Left lung (tissue), 14 donors: ENCODE results near the gene IPO9. TPM values are rescaled to one million over a fixed set of nuclear protein-coding genes. Genes with fewer than 3 reads are reported as not detected.

Source experiments
- ATAC-seq: fragments of 200-7000 bp; cut with Tn5 transposase; one replicate; pipeline ENCODE4 v1.9.1; 2020; ENCODE audit warnings: moderate library complexity
- DNase-seq, 4 donors: peaks; one replicate each; pipeline ENCODE4 v3.0.0-alpha.2; 2013 to 2020
- H3K27ac ChIP-seq, 2 donors: fragments of 200-600 bp; sonication (generic) in 1 of 2; one replicate each; pipeline versions ENCODE4 v1.5.0 to v1.8.0; 2020 to 2021
- H3K27me3 ChIP-seq, 2 donors: fragments of 200-600 bp; sonication (generic) in 1 of 2; one replicate each; pipeline versions ENCODE4 v1.5.0 to v1.8.0; 2020 to 2021
- H3K36me3 ChIP-seq, 2 donors: fragments of 200-600 bp; sonication (generic) in 1 of 2; one replicate each; pipeline versions ENCODE4 v1.5.0 to v1.8.0; 2020 to 2021
- H3K4me1 ChIP-seq, 2 donors: fragments of 200-600 bp; one replicate each; pipeline ENCODE4 v1.8.0; 2021
- H3K4me3 ChIP-seq, 2 donors: fragments of 200-600 bp; sonication (generic) in 1 of 2; one replicate each; pipeline versions ENCODE4 v1.5.0 to v1.8.0; 2020 to 2021; ENCODE audit warnings: mild to moderate bottlenecking in 1 of 2
- H3K9me3 ChIP-seq, 2 donors: fragments of 200-600 bp; sonication (generic) in 1 of 2; one replicate each; pipeline versions ENCODE4 v1.5.0 to v1.8.0; 2020 to 2021
- intact Hi-C, 2 donors: fragments of 100-400 bp; cut with DNase I; formaldehyde crosslinking; loops; one replicate each; pipeline versions ENCODE4 v1.11.2 to v1.14.2; 2022
- long read RNA-seq, 12 donors: library from polyadenylated mRNA in 2 of 12; unstranded in 2 of 12; transcript quantifications; one replicate each; pipeline ENCODE4 v2.0.0 and lab custom pipeline, GENCODE V29; 2019 to 2026
- polyA plus RNA-seq, 6 donors: library from polyadenylated mRNA; unstranded; fragments of 120-200 nt; gene quantifications; one replicate each; pipeline ENCODE4 v1.2.1, GENCODE V29; 2013; ENCODE audit not compliant: insufficient read length in 6 of 6
- total RNA-seq, 2 donors: library from RNA; stranded (reverse); fragmentation: NEBNext Ultra II Directional; extraction: Animal tissue kit (Norgen Biotek cat#: 25700); gene quantifications; one replicate each; pipeline ENCODE4 v1.2.1, GENCODE V29; 2021
- TF ChIP-seq, protein P1 (sequence below), 2 donors: fragments of 200-600 bp; sonication (generic) in 1 of 2; IDR thresholded peaks; one replicate each; pipeline versions ENCODE4 v1.5.0 to v1.8.0; 2021; ENCODE audit warnings: antibody characterized with exemption in 2 of 2
- donor health status: DM: no; HTN: yes; CAD: no.
- donor health status: DM: no; HTN: no; CAD: no.

Gene IPO9
- total RNA-seq, result 10 to 100 TPM; 49.3 to 59.2 TPM
- 10 to 100 TPM; 73.1 to 94.0 (median 87.9) TPM for polyA plus RNA-seq
- long read RNA-seq, donor 1, full-length matches to known transcripts, result 3 of 13 reads
- long read RNA-seq, donor 1, partial matches to known transcripts, result 10 of 13 reads
- long read RNA-seq, donor 1, other reads (novel, unspliced or antisense), result 0 of 13 reads
- long read RNA-seq, donor 2, full-length matches to known transcripts, result 3 of 18 reads
- long read RNA-seq, donor 2, partial matches to known transcripts, result 15 of 18 reads
- long read RNA-seq, donor 2, other reads (novel, unspliced or antisense), result 0 of 18 reads
- long read RNA-seq, donor 3, full-length matches to known transcripts, result 6 of 11 reads
- long read RNA-seq, donor 3, partial matches to known transcripts, result 5 of 11 reads
- long read RNA-seq, donor 3, other reads (novel, unspliced or antisense), result 0 of 11 reads
- long read RNA-seq, donor 4, partial matches to known transcripts, result 2 of 4 reads
- long read RNA-seq, donor 4, other reads (novel, unspliced or antisense), result 2 of 4 reads
- long read RNA-seq, donor 5, full-length matches to known transcripts, result 1 of 8 reads
- long read RNA-seq, donor 5, partial matches to known transcripts, result 7 of 8 reads
- long read RNA-seq, donor 5, other reads (novel, unspliced or antisense), result 0 of 8 reads
- long read RNA-seq, donor 6, full-length matches to known transcripts, result 5 of 5 reads
- long read RNA-seq, donor 6, partial matches to known transcripts, result 0 of 5 reads
- long read RNA-seq, donor 6, other reads (novel, unspliced or antisense), result 0 of 5 reads
- long read RNA-seq, donor 7, full-length matches to known transcripts, result 7 of 7 reads
- long read RNA-seq, donor 7, partial matches to known transcripts, result 0 of 7 reads
- long read RNA-seq, donor 7, other reads (novel, unspliced or antisense), result 0 of 7 reads
- long read RNA-seq, donor 8, full-length matches to known transcripts, result 5 of 13 reads
- long read RNA-seq, donor 8, partial matches to known transcripts, result 8 of 13 reads
- long read RNA-seq, donor 8, other reads (novel, unspliced or antisense), result 0 of 13 reads
- long read RNA-seq, donor 9, result 0 reads
- long read RNA-seq, donor 10, full-length matches to known transcripts, result 1 of 4 reads
- long read RNA-seq, donor 10, partial matches to known transcripts, result 2 of 4 reads
- long read RNA-seq, donor 10, other reads (novel, unspliced or antisense), result 1 of 4 reads
- long read RNA-seq, donor 11, full-length matches to known transcripts, result 4 of 27 reads
- long read RNA-seq, donor 11, partial matches to known transcripts, result 23 of 27 reads
- long read RNA-seq, donor 11, other reads (novel, unspliced or antisense), result 0 of 27 reads
- long read RNA-seq, donor 12, partial matches to known transcripts, result 6 of 6 reads
- long read RNA-seq, donor 12, other reads (novel, unspliced or antisense), result 0 of 6 reads

DNA sequence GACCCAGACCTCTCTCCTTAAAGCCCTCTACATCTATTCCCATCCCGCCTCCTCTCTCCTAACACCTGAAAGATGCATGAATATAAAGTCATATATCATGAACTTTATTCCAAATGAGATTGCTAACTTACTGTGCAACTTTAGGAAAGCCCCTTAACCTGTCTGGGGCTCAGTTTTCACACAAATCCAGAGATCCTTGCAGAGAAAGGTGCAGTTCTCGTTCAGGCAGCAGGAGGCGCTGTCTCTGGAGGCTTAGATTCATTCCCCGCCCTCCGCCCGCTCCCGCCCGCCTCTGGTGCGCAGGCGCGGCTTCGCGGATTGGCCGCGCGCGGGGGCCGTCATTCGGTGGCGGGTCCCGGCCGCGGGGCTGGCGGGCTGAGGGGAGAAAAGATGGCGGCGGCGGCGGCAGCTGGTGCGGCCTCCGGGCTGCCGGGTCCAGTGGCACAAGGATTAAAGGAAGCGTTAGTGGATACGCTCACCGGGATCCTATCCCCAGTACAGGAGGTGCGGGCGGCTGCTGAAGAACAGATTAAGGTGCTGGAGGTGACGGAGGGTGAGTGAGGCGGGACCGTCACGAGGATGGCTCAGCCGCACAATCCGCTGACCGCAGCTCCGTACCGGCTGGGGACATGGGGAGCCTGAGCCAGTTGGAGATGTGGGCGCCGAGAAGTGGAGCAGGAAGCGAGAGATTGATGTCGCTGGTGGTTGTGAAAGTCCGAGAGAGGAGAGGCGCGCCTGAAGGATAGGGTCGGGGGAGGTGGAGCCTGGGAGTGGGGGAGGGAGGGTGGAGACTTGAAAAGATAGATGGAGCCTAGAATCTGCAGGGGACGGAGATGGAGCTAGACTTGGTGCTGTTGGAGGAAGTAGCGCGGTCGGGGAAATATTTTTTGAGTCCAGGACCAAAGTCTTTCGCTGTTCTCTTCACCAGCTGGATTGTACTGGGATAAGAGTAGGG is at the start of gene IPO9:
IPO9 (plus strand) TSS at position 338 of the 955 bp plus-strand sequence; CDS start at position 391, 53 bp downstream.
- peak; percentile 98 for ATAC-seq
- Histone ChIP-seq H3K27me3 (no peaks in the 10 kb centered on the region), H3K4me3 (peak within 1 kb of the TSS; percentile 65 to 91), H3K9me3 (no peaks in the 10 kb centered on the region), H3K36me3 (no peaks in the 10 kb centered on the region), H3K27ac (peak within 1 kb of the TSS; percentile 86 to 92), H3K4me1 (peaks cover 22 to 39% of the 10 kb centered on the region in 2 donors)
- TF ChIP-seq, protein P1, sequence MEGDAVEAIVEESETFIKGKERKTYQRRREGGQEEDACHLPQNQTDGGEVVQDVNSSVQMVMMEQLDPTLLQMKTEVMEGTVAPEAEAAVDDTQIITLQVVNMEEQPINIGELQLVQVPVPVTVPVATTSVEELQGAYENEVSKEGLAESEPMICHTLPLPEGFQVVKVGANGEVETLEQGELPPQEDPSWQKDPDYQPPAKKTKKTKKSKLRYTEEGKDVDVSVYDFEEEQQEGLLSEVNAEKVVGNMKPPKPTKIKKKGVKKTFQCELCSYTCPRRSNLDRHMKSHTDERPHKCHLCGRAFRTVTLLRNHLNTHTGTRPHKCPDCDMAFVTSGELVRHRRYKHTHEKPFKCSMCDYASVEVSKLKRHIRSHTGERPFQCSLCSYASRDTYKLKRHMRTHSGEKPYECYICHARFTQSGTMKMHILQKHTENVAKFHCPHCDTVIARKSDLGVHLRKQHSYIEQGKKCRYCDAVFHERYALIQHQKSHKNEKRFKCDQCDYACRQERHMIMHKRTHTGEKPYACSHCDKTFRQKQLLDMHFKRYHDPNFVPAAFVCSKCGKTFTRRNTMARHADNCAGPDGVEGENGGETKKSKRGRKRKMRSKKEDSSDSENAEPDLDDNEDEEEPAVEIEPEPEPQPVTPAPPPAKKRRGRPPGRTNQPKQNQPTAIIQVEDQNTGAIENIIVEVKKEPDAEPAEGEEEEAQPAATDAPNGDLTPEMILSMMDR (IDR thresholded peaks at IDR 0.05), result peak; percentile 90 to 93
- intact Hi-C loops, result no loop called here
- DNase-seq, result peak; percentile 90 to 97 (median 94)

DNA sequence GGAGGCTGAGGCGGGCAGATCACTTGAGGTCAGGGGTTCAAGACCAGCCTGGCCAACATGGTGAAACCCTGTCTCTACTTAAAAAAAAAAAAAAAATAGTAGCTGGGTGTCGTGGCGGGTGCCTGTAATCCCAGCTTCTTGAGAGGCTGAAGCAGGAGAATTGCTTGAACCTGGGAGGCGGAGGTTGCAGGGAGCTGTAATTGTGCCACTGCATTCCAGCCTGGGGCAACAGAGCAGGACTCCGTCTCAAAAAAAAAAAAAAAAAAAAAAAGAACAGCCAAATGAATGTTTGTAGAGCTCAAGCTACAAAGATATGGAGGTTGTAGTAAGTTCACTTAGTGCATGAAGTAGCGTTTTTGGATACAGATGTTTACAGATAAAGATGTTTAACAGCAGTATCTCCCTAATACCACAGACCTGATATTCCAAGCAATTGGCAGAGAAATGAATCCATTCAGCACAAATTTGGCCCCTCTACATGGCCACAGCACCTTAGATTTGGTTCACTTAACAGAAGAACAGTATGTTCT is 49.5 kb upstream of the IPO9 start:
- no peak for DNase-seq
- TF ChIP-seq, protein P1 (IDR thresholded peaks at IDR 0.05), result no peak
- H3K4me1 ChIP-seq, result no peaks in the 10 kb centered on the region
- H3K27ac ChIP-seq, result peak overlapping the region in 1 of 2 donors; percentile 55
- ATAC-seq, result no peak
- no peaks in the 10 kb centered on the region for H3K9me3 ChIP-seq
- peaks cover 0 to 34% of the 10 kb centered on the region in 2 donors for H3K36me3 ChIP-seq
- intact Hi-C loops, result no loop called here
- no peaks in the 10 kb centered on the region for H3K27me3 ChIP-seq
- H3K4me3 ChIP-seq, result no peak overlapping the region

DNA sequence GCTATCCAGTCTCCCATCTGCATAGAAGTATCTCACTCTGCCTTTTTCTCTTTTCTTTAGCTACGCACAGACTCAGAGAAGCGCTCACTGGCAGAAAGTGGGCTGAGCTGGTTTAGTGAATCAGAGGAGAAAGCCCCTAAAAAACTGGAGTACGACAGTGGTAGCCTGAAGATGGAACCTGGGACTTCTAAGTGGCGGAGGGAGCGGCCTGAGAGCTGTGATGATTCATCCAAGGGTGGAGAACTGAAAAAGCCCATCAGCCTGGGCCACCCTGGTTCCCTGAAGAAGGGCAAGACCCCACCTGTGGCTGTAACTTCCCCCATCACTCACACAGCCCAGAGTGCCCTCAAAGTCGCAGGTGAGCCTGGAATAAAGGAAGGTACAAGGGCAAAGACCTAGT is 48.0 kb upstream of the IPO9 start:
- intact Hi-C loops, result no loop called here
- H3K36me3 ChIP-seq, result peaks cover 0 to 39% of the 10 kb centered on the region in 2 donors
- ATAC-seq (no peak), DNase-seq (no peak)
- H3K9me3 ChIP-seq, result no peaks in the 10 kb centered on the region
- no peaks in the 10 kb centered on the region for H3K27me3 ChIP-seq
- H3K4me1 ChIP-seq, result no peaks in the 10 kb centered on the region
- H3K4me3 ChIP-seq, result no peak overlapping the region
- TF ChIP-seq, protein P1 (IDR thresholded peaks at IDR 0.05), result no peak
- H3K27ac ChIP-seq, result no peak overlapping the region

DNA sequence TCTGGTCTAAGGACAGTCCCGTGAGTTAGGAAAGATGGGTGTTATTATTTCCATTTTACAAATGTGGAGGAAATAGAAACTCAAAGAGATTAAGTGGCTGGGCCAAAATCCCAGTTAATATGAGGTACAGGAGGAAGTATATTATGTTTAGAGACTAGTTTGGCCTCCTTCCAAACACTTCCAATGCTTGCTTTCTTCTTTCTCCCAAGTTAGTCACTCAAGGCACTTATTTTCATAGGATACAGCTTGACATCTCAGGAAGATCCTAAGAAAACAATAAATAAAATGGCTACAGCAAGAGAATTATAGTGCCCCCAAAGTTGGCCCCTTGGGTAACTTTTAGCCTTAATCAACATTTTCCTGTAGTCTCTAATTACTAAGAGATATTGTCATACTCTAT is 47.5 kb upstream of the IPO9 start:
- TF ChIP-seq, protein P1 (IDR thresholded peaks at IDR 0.05), result no peak
- no peak overlapping the region for H3K27ac ChIP-seq
- H3K4me3 ChIP-seq, result no peak overlapping the region
- H3K27me3 ChIP-seq, result no peaks in the 10 kb centered on the region
- intact Hi-C loops, result no loop called here
- H3K36me3 ChIP-seq, result peaks cover 0 to 44% of the 10 kb centered on the region in 2 donors
- no peak for DNase-seq
- ATAC-seq, result no peak
- H3K9me3 ChIP-seq, result no peaks in the 10 kb centered on the region
- no peaks in the 10 kb centered on the region for H3K4me1 ChIP-seq
